Left renal cortex interstitium (tissue), 4 donors: Measurements from ENCODE around the gene SDR42E1. TPM values are rescaled to one million over a fixed set of nuclear protein-coding genes. Genes with fewer than 3 reads are reported as not detected.
A peak's percentile ranks its signal among the peaks of the same experiment; 100 is the strongest.
"Not testable (repeated sequence)": the region's sequence is repeated elsewhere in the genome, so short reads cannot be mapped to it uniquely, and the experiment has no call there.

ENCODE experiments used
- DNase-seq, 4 donors: peaks; one replicate each; pipeline ENCODE4 v3.0.0-alpha.2; 2013; ENCODE audit warnings: low read depth in 4 of 4, low spot score in 2 of 4, missing footprints in 1 of 4
- polyA plus RNA-seq, 4 donors: library from polyadenylated mRNA; unstranded; fragments of 120-200 nt; gene quantifications; one replicate each; pipeline ENCODE4 v1.2.1, GENCODE V29; 2013; ENCODE audit not compliant: insufficient read length in 4 of 4

The SDR42E1 gene
- polyA plus RNA-seq, 4 donors, result 9.6 to 16.2 (median 13.9) TPM

DNA sequence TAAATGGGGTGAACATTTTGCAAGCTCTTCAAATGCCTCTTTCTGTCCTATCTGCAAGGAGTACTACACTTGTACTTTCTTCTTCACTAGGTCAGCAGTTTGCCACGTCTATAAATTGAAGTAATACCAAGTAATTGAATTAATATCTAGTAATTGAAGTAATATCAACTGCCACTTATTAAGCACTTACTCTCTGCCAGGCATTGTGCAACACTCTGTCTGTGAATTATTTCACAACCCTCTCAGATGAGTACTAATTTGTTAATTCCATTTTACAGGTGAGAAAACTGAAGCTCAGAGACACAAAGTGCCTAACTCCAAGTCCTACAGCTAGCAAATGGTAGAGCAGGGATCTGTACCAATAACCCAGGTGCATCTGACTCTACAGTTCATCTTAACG, 4.1 kb downstream of the SDR42E1 start:
- DNase-seq, result no peak

GRCh38 chr16:82006036-82006435, 5.2 kb downstream of the SDR42E1 start:
- DNase-seq, result no peak

GRCh38 chr16:82005027-82005830, 6.0 kb downstream of the SDR42E1 start:
- peak in 2 of 4 donors; percentile 37 to 52 for DNase-seq

- DNase-seq, result no peak
These were observed 6.7 kb downstream of the SDR42E1 start for GRCh38 chr16:82004601-82005000.

- DNase-seq, result no peak
These were observed 8.4 kb downstream of the SDR42E1 start for GRCh38 chr16:82002831-82003230.

DNA sequence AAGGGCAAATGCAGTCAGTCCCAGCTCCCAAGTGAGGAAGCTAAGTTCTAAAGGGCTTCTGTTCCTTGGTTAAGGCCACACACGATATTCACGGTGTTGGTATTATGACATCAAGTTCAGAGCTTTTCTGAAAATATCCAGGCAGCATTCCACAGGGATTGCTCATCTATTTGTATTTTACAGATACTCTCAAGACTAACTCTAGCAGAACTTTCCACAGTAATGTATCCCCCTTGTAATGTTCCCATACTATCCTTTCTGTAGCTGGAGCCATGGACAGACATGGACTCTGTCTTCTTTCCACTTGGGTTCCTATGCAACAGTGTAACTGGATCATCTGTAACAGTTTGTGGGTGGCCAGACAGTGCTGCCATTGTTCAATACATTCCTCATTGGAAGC, 13.5 kb downstream of the SDR42E1 start:
- DNase-seq, result no peak

DNA sequence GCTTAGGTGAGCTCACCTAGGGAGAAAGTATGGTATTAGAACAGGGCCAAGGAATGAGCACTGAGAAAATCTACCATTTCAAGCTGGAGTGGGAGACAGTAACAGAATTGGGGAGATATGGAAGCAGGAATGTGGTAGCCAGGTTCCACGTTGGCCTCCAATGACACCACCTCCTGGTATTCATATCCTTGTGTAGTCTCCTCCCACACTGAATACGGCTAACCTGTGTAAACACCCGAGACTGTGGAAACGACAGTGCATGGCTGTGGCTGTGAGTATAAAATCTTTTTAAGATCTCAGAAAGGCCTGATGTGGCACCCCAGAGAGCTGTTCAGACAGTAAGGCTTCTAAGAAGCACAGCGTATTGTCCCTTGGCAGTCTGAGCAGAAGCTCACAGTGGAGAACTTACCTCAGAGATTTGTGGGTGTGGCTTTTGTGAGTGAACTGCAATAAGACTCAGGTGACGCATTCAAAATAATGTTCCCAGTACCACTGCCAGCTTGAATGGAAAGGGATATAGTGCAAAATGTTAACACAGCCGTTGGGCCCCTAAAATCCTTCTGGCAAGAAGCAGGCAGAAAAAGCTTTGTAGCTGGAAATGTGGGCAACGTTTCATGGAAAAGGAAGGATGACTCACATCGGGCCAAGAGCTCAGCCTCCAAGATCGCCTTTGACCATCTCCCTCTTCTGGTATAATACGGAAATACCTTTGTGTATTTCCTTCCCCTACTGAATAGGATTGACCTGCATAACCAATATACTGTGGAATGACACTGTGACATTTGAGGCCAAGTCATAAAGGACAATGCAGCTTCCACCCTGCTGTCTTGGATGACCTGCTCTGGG, 14.4 kb downstream of the SDR42E1 start:
- no peak for DNase-seq

DNA sequence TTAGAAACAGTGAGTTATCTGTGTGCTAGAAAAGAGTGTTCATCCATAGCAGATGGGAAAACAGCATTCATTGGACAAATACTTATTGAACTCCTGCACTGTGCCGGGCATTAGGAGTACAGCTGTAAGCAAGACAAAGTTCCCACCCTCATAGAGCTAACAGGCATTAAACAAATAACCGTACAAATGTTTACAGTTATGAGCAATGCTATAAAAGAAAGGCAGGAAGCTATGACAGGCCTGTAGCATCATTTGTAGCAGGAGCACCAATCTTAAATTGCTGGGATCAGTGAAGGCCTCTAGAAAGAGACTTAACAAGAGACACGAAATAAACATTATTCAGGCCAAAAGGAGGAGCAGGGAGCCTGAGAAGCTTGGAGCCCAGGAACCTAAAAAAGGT, 15.6 kb downstream of the SDR42E1 start:
- DNase-seq, result no peak

- no peak for DNase-seq
These were observed 16.8 kb downstream of the SDR42E1 start for GRCh38 chr16:81994485-81994884.

DNA sequence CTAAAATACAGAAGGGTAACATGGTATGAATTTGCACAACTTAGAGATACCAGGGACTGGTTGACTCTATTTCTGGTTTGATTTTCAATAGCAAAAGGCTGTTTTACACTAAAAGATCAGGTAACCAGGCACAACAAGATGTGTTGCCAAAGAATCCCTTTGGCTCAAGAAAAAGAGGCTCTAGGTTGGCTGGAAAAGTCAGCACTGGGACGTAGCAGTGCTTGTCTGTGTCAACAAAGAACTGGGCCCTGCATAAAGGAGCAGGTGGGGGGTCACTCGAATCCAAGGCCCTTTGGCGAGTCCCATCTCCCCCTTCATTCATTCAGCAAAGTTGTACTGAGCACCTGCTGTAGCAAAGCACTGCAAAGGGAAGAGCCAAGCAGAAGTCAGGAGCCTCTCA, 18.4 kb downstream of the SDR42E1 start:
- DNase-seq, result no peak

DNA sequence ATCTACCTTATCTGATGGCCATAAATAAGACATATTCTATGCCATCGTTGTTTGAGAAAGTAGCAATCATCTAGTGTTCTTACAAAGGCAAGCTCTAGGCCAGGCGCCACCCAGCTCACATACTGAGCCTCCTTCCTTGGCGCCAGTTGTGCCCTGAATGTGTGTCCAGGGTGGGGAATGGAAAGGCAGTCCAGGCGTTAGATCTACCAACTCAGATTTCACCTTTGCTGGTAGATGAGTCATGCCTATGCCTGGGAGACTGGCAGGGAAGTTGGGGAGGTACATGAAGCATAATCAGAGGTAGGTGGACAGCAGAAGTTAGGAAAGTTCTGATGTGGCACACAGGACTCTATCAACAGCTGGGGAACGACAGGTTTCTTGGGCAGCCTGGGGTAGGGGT, 23.6 kb downstream of the SDR42E1 start:
- DNase-seq, result no peak

DNA sequence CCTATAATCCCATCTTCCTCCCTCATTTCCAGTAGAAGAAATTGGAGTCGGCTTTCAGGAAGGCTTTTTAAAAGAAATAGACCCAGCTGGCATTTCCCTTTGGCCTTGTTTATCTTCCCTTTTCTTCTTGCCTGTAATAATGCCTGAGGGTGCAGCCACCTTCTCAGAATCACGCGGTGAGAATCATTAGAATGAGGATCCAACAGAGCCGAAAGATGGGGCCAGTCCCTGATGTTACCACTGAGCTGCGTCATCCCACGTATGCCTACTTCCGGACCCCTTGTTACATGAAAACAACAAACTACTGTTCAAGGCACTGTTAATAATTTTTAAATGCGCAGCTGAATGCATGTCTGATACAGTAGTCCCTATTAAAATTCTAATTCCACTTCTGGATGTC, 24.1 kb downstream of the SDR42E1 start:
- no peak for DNase-seq

- not testable (repeated sequence) for DNase-seq
These were observed 33.8 kb downstream of the SDR42E1 start for GRCh38 chr16:81977335-81977942.

DNA sequence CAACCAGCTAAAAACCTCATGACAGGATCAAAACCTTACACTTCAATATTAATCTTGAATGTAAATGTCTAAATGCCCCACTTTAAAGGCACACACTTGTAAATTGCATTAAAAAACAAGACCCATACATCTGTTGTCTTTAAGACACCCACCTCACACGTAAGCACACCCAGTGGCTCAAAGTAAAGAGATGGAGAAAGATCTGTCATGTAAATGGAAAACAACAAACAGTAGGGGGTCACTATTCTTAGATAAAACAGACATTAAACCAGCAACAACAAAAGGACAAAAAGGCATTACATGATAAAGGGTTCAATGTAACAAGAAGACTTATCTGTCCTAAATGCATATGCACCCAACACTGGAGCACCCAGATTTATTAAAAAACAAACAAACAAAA, 35.6 kb downstream of the SDR42E1 start:
- DNase-seq, result no peak

DNA sequence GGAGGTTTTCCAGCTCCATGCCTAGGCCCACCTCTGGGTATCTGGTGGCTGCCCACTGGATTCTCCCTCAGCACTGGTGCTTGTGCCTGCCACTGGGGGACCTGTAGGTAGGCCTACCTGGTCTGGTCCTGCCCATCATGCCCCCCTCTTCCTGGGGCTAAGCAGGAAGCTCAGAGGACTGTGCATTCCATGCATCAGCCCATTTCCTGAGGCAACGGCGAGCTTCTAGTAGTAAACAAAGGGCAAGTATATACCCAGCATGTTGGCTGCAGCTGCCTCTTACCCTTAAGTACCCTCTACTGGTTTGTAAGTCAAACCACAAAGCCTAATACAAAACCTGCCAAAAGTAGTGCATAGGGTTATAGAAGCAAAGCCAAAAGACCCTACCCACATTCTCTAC, 37.5 kb downstream of the SDR42E1 start:
- DNase-seq, result no peak

- no peak for DNase-seq
These were observed 39.4 kb downstream of the SDR42E1 start for GRCh38 chr16:81971853-81972252.

DNA sequence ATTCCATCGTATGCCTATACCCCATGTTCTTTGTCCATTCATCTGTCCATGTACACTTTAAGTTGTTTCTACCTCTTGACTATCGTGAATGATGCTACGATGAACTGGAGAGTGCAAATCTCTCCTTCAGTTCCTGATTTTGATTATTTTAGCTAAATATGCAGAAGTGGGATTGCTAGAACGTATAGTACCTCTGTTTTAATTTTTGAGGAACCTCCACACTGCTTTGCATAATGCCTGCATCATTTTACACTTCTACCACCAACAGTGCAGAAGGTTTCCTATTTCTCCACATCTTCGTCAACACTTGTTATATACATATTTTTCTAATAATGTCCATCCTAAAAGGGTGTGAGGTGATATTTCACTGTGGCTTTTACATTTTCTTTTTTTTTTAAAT, 43.9 kb downstream of the SDR42E1 start:
- DNase-seq, result no peak

DNA sequence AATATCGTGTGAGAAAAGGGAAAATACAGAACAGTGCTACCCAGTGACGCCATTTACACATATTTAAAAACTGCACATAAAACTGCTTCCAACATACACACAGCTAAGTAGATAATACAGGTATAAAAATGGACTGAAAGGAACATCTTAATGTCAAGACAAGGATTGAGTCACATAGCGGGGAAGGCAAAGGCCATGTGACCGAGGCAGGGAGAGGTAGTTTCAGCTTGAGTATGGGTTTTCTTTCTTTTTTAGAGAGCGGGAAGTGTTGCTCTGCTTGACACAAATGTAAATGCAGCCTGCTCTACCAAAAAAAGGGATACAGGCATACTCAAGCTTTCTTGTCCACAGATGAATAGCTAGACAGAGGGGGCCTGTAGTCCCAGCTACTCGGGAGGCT, 46.5 kb downstream of the SDR42E1 start:
- DNase-seq, result no peak

GRCh38 chr16:81956213-81956948, 54.9 kb downstream of the SDR42E1 start:
- DNase-seq, result no peak

- no peak for DNase-seq
These were observed 59.7 kb downstream of the SDR42E1 start for GRCh38 chr16:81951564-81951963.

GRCh38 chr16:81946206-81946605, 65.1 kb downstream of the SDR42E1 start:
- no peak for DNase-seq
